Neural cell (in vitro differentiated cells): ENCODE data around the gene GRHL1. TPM values are rescaled to one million over a fixed set of nuclear protein-coding genes. Genes with fewer than 3 reads are reported as not detected.

Source experiments
- H2AFZ ChIP-seq: fragments of 200-600, 300-800 bp; sonication (generic), shearing (Covaris generic); 2 replicates; pipeline ENCODE4 v1.6.0; 2014; ENCODE audit warnings: low read depth, mild to moderate bottlenecking, antibody characterized with exemption, low read length, moderate library complexity
- H3F3A ChIP-seq: fragments of 200-600 bp; shearing (Covaris generic); 2 replicates; pipeline ENCODE4 v1.6.1; 2016; ENCODE audit warnings: mild to moderate bottlenecking, moderate library complexity, mixed read lengths, antibody characterized with exemption, low read length; ENCODE audit not compliant: insufficient read depth, poor library complexity, severe bottlenecking
- H3K27ac ChIP-seq: fragments of 200-600, 300-800 bp; sonication (generic), shearing (Covaris generic); 2 replicates; pipeline ENCODE4 v1.5.1; 2014; ENCODE audit warnings: mild to moderate bottlenecking, low read length, moderate library complexity
- H3K27me3 ChIP-seq: fragments of 300-800, 200-600 bp; sonication (generic), shearing (Covaris generic); 2 replicates; pipeline ENCODE4 v1.6.0; 2014; ENCODE audit warnings: mild to moderate bottlenecking, low read depth, low read length, moderate library complexity; ENCODE audit not compliant: insufficient read depth
- H3K36me3 ChIP-seq: fragments of 300-800, 200-600 bp; sonication (generic), shearing (Covaris generic); 2 replicates; pipeline ENCODE4 v1.5.1; 2014; ENCODE audit warnings: mild to moderate bottlenecking, antibody characterized with exemption, low read length, moderate library complexity; ENCODE audit not compliant: insufficient read depth
- H3K4me2 ChIP-seq: fragments of 300-800, 200-600 bp; sonication (generic), shearing (Covaris generic); 2 replicates; pipeline ENCODE4 v1.6.0; 2014; ENCODE audit warnings: mild to moderate bottlenecking, low read length
- H3K4me3 ChIP-seq: fragments of 300-800, 200-600 bp; sonication (generic), shearing (Covaris generic); 2 replicates; pipeline ENCODE4 v1.5.1; 2014; ENCODE audit warnings: mild to moderate bottlenecking, low read length, moderate library complexity
- H3K79me2 ChIP-seq: fragments of 200-600 bp; shearing (Covaris generic); replicated peaks from 2 replicates; pipeline ENCODE4 v1.6.0; 2014; ENCODE audit warnings: mild to moderate bottlenecking, low read length, moderate library complexity; ENCODE audit not compliant: insufficient read depth
- H3K9ac ChIP-seq: fragments of 300-800, 200-600 bp; sonication (generic), shearing (Covaris generic); 2 replicates; pipeline ENCODE4 v1.6.1; 2016; ENCODE audit warnings: mild to moderate bottlenecking, low read length, mixed read lengths
- H3K9me2 ChIP-seq: fragments of 200-600 bp; shearing (Covaris generic); 2 replicates; pipeline ENCODE4 v1.6.1; 2016; ENCODE audit warnings: mild to moderate bottlenecking, low read length, mixed read lengths; ENCODE audit not compliant: insufficient read depth
- H3K9me3 ChIP-seq: fragments of 200-600, 300-800 bp; sonication (generic), shearing (Covaris generic); 2 replicates; pipeline ENCODE4 v1.6.1; 2016; ENCODE audit warnings: mild to moderate bottlenecking, mixed run types, low read length, moderate library complexity, mixed read lengths
- H4K20me1 ChIP-seq: fragments of 200-600 bp; shearing (Covaris generic); 2 replicates; pipeline ENCODE4 v1.6.1; 2016; ENCODE audit warnings: mild to moderate bottlenecking, mixed run types; ENCODE audit not compliant: insufficient read depth
- EP300 ChIP-seq: fragments of 450-650 bp; conservative IDR thresholded peaks from 2 replicates; pipeline ENCODE4 v1.6.1; 2014; ENCODE audit warnings: antibody characterized with exemption, mild to moderate bottlenecking, moderate library complexity; ENCODE audit not compliant: poor library complexity, severe bottlenecking
- EZH2 ChIP-seq: fragments of 200-600, 300-800 bp; shearing (Covaris generic), sonication (generic); IDR thresholded peaks from 2 replicates; pipeline ENCODE4 v1.6.1; 2014; ENCODE audit warnings: antibody characterized with exemption, low read length, borderline replicate concordance, mild to moderate bottlenecking; ENCODE audit not compliant: insufficient read depth, poor library complexity, severe bottlenecking
- MXI1 ChIP-seq: fragments of 450-650 bp; conservative IDR thresholded peaks from 2 replicates; pipeline ENCODE4 v1.6.1; 2014; ENCODE audit warnings: antibody characterized with exemption, mild to moderate bottlenecking; ENCODE audit not compliant: poor library complexity, severe bottlenecking
- POLR2AphosphoS5 ChIP-seq: IDR thresholded peaks from 2 replicates; pipeline ENCODE4 v1.6.1; 2012
- RAD21 ChIP-seq: fragments of 450-650 bp; conservative IDR thresholded peaks from 2 replicates; pipeline ENCODE4 v1.6.1; 2014; ENCODE audit warnings: antibody characterized with exemption, mild to moderate bottlenecking, moderate library complexity
- SMC3 ChIP-seq: fragments of 450-650 bp; conservative IDR thresholded peaks from 2 replicates; pipeline ENCODE4 v1.6.1; 2014; ENCODE audit warnings: antibody characterized with exemption, mild to moderate bottlenecking, moderate library complexity; ENCODE audit not compliant: poor library complexity
- TAF1 ChIP-seq: IDR thresholded peaks from 2 replicates; pipeline ENCODE4 v1.6.1; 2012; ENCODE audit warnings: low read depth
- polyA plus RNA-seq: library from polyadenylated mRNA; depleted of rRNA; stranded (reverse); fragments of >200 nt; gene quantifications from 2 replicates; pipeline ENCODE4 v1.2.3, GENCODE V29; 2014
- TF ChIP-seq, protein P1 (sequence below): IDR thresholded peaks from 2 replicates; pipeline ENCODE4 v1.6.1; 2012; ENCODE audit warnings: borderline replicate concordance
- TF ChIP-seq, protein P2 (sequence below): fragments of 450-650 bp; IDR thresholded peaks from 2 replicates; pipeline ENCODE4 v1.5.1; 2014; ENCODE audit warnings: antibody characterized with exemption, mild to moderate bottlenecking, moderate library complexity; ENCODE audit not compliant: poor library complexity, severe bottlenecking

Gene GRHL1
- polyA plus RNA-seq, 1 donor from 2014 or later, result 26.3 TPM

DNA sequence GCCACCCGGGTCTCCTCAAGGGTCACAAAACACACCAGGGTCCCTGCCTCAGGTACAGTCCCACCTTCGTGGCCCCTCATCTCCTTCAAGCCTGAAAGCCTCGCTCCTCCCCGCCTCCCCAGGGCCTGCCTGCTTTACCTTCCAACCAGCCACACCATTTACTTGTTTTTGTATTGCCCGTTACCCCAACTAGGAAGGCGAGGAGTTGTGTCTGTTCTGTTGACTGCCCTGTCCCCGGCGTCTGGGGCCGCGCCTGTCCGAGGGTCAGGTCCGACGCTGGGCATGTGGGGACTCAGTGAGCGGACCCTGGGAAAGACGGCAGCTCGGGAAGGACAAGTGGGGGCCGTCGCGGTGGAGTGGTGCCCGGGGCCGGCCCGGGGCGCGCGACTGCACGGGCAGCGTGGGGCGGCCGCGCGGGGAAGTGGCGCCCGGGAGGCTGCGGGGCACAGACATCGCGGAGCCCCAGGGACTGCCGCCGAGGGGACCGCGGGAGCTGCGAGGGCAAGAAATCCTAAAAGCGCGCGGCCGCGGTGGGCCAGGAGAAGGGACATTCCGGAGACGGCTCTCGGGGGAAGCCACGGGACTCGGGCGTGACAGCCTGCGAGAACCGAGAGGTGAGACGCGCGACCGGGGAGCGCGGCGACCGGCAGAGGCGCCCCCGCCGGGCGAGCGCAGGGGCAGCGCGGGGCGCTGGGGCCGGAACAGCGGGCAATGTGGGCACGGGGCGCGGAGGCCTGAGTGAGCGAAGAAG is 797 bp upstream of the GRHL1 start:
- H3F3A ChIP-seq, result no peaks in the 10 kb centered on the region
- peaks cover 3% of the 10 kb centered on the region for H3K36me3 ChIP-seq
- peak overlapping the region; percentile 39 for H3K27ac ChIP-seq
- H3K27me3 ChIP-seq, result peaks cover 11% of the 10 kb centered on the region
- peak overlapping the region; percentile 66 for H3K4me3 ChIP-seq
- H2AFZ ChIP-seq, result no peak overlapping the region
- H4K20me1 ChIP-seq, result no peaks in the 10 kb centered on the region
- no peaks in the 10 kb centered on the region for H3K9me2 ChIP-seq
- H3K79me2 ChIP-seq, result no peaks in the 10 kb centered on the region
- no peaks in the 10 kb centered on the region for H3K9me3 ChIP-seq
- H3K4me2 ChIP-seq, result no peak overlapping the region
- TF ChIP-seq, protein P1, sequence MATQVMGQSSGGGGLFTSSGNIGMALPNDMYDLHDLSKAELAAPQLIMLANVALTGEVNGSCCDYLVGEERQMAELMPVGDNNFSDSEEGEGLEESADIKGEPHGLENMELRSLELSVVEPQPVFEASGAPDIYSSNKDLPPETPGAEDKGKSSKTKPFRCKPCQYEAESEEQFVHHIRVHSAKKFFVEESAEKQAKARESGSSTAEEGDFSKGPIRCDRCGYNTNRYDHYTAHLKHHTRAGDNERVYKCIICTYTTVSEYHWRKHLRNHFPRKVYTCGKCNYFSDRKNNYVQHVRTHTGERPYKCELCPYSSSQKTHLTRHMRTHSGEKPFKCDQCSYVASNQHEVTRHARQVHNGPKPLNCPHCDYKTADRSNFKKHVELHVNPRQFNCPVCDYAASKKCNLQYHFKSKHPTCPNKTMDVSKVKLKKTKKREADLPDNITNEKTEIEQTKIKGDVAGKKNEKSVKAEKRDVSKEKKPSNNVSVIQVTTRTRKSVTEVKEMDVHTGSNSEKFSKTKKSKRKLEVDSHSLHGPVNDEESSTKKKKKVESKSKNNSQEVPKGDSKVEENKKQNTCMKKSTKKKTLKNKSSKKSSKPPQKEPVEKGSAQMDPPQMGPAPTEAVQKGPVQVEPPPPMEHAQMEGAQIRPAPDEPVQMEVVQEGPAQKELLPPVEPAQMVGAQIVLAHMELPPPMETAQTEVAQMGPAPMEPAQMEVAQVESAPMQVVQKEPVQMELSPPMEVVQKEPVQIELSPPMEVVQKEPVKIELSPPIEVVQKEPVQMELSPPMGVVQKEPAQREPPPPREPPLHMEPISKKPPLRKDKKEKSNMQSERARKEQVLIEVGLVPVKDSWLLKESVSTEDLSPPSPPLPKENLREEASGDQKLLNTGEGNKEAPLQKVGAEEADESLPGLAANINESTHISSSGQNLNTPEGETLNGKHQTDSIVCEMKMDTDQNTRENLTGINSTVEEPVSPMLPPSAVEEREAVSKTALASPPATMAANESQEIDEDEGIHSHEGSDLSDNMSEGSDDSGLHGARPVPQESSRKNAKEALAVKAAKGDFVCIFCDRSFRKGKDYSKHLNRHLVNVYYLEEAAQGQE, result no peak
- TF ChIP-seq MXI1 (peak; percentile 41), EP300 (peak; percentile 9), RAD21 (peak; percentile 30), SMC3 (peak; percentile 15), TAF1 (no peak), POLR2AphosphoS5 (no peak), EZH2 (no peak)
- TF ChIP-seq, protein P2, sequence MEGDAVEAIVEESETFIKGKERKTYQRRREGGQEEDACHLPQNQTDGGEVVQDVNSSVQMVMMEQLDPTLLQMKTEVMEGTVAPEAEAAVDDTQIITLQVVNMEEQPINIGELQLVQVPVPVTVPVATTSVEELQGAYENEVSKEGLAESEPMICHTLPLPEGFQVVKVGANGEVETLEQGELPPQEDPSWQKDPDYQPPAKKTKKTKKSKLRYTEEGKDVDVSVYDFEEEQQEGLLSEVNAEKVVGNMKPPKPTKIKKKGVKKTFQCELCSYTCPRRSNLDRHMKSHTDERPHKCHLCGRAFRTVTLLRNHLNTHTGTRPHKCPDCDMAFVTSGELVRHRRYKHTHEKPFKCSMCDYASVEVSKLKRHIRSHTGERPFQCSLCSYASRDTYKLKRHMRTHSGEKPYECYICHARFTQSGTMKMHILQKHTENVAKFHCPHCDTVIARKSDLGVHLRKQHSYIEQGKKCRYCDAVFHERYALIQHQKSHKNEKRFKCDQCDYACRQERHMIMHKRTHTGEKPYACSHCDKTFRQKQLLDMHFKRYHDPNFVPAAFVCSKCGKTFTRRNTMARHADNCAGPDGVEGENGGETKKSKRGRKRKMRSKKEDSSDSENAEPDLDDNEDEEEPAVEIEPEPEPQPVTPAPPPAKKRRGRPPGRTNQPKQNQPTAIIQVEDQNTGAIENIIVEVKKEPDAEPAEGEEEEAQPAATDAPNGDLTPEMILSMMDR, result no peak
- peak overlapping the region; percentile 66 for H3K9ac ChIP-seq

DNA sequence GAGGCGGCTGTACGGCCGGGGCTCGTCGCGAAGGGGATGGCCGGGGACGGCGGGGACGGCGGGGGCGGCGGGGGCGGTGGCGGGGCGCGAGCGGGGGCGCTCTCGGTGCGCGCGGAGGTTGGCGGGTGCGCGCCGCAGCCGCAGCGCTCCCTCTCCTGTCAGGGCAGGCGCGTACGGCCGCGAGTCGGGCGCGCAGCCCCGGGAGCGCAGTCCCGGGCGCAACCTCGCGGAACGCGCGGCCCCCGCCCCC is 296 bp upstream of the GRHL1 start:
- no peak for TF ChIP-seq SMC3
- no peak for TF ChIP-seq POLR2AphosphoS5
- TF ChIP-seq, protein P1, result no peak
- peak overlapping the region; percentile 39 for H3K27ac ChIP-seq
- H3K27me3 ChIP-seq, result peaks cover 11% of the 10 kb centered on the region
- H3K9me2 ChIP-seq, result no peaks in the 10 kb centered on the region
- peak overlapping the region; percentile 66 for H3K4me3 ChIP-seq
- H3K9ac ChIP-seq, result peak overlapping the region; percentile 66
- no peaks in the 10 kb centered on the region for H4K20me1 ChIP-seq
- no peak overlapping the region for H3K4me2 ChIP-seq
- peaks cover 4% of the 10 kb centered on the region for H3K36me3 ChIP-seq
- no peak overlapping the region for H2AFZ ChIP-seq
- no peaks in the 10 kb centered on the region for H3F3A ChIP-seq
- H3K79me2 ChIP-seq, result no peaks in the 10 kb centered on the region
- H3K9me3 ChIP-seq, result no peaks in the 10 kb centered on the region
